GM12874 (cell line): ENCODE results near the gene FSTL4.

Experiments
- TF ChIP-seq, protein P1 (sequence below): IDR thresholded peaks from 2 replicates; pipeline ENCODE4 v1.5.1; 2011; ENCODE audit warnings: low read depth, mild to moderate bottlenecking, control low read depth, low read length, moderate library complexity; ENCODE audit not compliant: insufficient read depth

Gene FSTL4

DNA sequence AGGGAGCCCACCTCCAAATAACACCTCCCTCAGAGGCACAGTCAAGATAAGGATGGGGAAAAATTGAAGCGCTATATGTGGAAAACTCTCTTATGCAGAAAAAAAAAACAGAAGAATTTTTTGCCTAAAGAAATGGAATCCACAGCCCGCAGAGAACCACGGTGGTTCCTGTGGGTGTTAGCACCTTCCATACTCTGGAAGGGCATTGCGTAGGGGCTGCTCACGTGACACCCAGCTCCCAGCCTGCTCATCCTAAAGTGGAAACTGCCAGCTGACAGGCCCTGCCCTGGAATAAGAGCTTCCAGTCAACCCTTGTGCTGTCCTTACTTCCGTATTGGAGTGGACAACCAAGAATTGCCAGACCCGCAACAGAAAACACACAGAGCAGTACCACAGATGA is 142.5 kb downstream of the FSTL4 start:
- TF ChIP-seq, protein P1, sequence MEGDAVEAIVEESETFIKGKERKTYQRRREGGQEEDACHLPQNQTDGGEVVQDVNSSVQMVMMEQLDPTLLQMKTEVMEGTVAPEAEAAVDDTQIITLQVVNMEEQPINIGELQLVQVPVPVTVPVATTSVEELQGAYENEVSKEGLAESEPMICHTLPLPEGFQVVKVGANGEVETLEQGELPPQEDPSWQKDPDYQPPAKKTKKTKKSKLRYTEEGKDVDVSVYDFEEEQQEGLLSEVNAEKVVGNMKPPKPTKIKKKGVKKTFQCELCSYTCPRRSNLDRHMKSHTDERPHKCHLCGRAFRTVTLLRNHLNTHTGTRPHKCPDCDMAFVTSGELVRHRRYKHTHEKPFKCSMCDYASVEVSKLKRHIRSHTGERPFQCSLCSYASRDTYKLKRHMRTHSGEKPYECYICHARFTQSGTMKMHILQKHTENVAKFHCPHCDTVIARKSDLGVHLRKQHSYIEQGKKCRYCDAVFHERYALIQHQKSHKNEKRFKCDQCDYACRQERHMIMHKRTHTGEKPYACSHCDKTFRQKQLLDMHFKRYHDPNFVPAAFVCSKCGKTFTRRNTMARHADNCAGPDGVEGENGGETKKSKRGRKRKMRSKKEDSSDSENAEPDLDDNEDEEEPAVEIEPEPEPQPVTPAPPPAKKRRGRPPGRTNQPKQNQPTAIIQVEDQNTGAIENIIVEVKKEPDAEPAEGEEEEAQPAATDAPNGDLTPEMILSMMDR = no peak

DNA sequence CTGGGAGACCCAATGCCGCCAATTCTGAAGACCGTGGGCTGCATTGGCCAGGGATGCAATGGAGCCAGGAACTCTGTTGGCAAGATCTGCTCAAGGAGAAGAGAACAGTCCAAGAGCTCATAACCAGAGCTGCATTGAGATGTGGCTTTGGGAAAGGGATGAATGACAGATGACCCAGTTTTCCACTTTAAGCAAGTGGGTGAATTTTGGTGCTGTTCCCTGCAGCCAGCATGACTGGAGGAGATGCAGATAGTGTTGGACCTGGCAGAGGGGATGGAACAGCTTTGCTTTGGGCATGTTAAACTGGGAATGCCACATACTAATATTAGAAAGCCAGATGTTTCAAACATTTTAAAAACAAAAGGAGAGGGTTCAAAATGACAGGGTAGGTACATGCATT is 143.1 kb downstream of the FSTL4 start:
- TF ChIP-seq, protein P1 = no peak

DNA sequence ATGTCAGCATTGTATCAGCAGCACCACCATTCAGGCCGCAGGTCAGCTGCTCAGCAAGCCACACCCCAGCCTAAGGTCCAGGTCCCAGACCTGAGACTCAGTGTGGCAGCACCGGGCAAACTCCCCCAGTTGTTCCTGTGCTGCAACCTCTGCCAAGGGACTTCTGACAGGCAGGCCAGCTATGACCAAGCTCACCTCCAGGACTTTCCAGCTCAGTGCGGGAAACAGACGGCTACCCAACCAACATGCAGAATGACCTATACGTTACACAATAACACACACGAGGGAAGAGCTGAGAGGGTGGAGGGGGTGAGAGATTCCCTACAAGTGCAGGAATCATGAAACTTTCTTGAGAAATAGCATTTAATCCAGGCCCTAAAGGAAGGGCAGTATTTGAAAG is 143.7 kb downstream of the FSTL4 start:
- TF ChIP-seq, protein P1 = no peak

DNA sequence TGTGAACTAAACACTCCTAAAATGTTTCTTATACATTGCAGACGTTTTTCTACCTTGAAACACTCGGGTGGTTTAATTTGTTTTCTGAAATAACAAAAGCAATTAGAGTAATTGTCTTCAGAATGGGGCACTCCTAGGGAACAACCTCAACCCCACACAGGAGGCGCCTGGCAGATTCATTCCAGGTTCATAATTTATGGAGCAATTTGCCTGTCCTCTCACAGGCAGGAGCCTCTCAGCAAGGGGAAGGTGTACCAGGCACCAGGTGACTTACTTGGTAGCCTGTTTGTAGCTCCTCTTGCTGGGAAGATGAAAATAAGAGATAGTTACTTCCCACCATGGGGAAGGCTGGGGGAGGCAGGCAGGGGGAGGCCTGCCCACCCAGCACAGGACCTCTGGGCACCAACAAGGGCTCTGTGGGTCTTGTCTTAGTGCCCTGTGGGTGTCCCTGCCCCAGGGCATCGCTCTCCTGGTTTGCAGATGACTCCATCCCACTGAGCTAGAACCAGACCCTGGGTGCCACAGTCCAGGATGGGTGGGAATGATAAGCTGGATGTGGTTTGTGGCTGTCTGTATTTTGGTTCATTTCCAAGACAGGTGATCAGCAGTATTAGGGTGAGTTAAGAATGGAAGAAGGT is 144.4 kb downstream of the FSTL4 start:
- TF ChIP-seq, protein P1 = no peak

DNA sequence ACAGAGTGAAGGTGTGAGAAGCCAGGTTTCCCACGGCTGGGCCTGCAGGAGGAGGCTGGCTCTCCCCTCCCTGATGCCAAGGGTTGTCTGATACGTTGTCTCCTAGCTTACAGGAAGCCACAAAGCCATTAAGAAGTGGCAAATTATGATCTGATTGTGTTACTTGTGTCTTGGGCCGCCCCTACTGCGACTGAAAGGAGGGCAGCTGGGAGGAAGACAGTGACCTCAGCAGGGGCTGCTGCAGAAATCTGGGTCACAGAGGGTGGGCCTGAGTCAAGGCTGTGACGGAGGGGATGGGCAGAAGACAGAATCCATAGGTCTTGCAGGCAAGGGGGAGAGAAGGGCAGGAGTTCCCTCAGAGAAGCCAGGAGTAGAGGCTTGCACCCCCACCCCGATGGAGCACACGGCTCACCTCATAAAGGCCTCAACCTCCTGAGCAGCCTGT is 145.0 kb downstream of the FSTL4 start:
- TF ChIP-seq, protein P1 = no peak

DNA sequence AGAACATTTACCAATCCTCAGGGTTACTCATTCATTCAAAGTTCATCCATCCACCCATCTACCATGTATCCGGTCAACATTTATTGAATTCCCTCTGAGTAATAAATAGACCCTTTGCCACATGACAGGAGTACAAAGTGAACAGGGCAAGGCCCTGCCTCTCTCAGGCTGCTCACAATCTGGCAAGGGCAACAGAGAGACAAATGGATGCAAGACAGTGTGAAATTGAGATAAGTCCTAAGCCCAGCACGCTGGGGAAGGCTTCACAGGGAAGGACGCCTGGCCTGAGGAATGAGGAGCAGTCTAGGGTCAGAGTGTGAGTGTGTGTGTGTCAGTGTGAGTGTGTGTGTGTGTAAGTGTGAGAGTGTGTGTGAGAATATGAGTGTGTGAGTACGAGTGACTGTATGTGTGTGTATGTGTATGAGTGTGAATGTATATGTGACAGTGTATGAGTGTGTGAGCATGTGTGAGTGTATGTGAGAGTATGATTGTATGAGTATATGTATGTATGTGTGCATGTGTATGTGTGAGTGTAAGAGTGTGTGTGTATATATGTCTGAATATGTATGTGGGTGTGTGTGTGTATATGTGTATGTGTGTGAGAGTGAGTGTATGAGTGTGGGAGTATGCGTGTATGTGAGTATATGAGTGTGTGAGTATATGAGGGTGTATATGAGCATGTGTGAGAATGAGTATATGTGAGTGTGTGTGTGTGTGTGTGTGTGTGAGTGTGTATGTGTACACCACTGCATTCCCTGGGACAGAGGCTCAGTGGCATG is 145.6 kb downstream of the FSTL4 start:
- TF ChIP-seq, protein P1 = no peak

DNA sequence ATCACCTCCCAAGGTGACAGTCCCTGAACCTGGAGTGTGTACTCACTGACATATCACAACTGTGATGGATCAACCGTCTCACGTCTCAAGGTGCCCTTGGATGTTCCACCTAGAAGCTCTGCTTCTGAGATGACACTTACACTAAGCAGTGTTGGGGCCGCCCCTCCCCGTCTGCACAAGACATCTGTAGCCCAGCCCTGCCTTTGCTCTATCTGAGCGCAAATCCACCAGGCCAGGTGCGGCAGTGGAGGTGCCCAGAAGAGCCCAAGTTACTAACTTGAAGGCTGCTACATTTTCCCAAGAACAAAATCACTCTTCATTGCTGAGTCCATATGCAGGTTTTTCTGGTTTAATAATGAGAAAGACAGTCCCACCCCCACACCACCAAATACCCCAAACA is 148.3 kb downstream of the FSTL4 start:
- TF ChIP-seq, protein P1 = no peak
